ENCODE data around the gene ASPSCR1.

Gene ASPSCR1

GRCh38 chr17:81984773-81985410, 7.5 kb downstream of the ASPSCR1 start:
- no peak for DNase-seq

GRCh38 chr17:81986606-81987005, 9.2 kb downstream of the ASPSCR1 start:
- DNase-seq, result no peak

- no peak for DNase-seq
Measured at GRCh38 chr17:81987161-81987770, 9.8 kb downstream of the ASPSCR1 start.

GRCh38 chr17:81990836-81991683, 13.6 kb downstream of the ASPSCR1 start:
- DNase-seq, result no peak

GRCh38 chr17:81991684-81992305, 14.4 kb downstream of the ASPSCR1 start:
- no peak for DNase-seq

GRCh38 chr17:81992306-81993102, 15.1 kb downstream of the ASPSCR1 start:
- no peak for DNase-seq

GRCh38 chr17:81993729-81994592, 16.5 kb downstream of the ASPSCR1 start:
- no peak for DNase-seq

GRCh38 chr17:81994593-81995462, 17.4 kb downstream of the ASPSCR1 start:
- DNase-seq, result no peak

- no peak for DNase-seq
Measured at GRCh38 chr17:81995463-81996231, 18.2 kb downstream of the ASPSCR1 start.

- DNase-seq, result no peak
Measured at GRCh38 chr17:81996232-81996756, 18.9 kb downstream of the ASPSCR1 start.

GRCh38 chr17:81996757-81997441, 19.5 kb downstream of the ASPSCR1 start:
- no peak for DNase-seq

- DNase-seq, result no peak
Measured at GRCh38 chr17:81998212-81998611, 20.8 kb downstream of the ASPSCR1 start.

- no peak for DNase-seq
Measured at GRCh38 chr17:81998691-81999438, 21.4 kb downstream of the ASPSCR1 start.

- no peak for DNase-seq
Measured at GRCh38 chr17:81999587-81999975, 22.2 kb downstream of the ASPSCR1 start.

GRCh38 chr17:81999976-82000802, 22.8 kb downstream of the ASPSCR1 start:
- no peak for DNase-seq

- DNase-seq, result no peak
Measured at GRCh38 chr17:82000803-82001570, 23.6 kb downstream of the ASPSCR1 start.
